BLaER1 treated with 17β-estradiol and CSF1 and Interleukin-3, amounts not matched to agents 10 nM and 100 nM (cell line): ENCODE measurements around the gene PIGM.

Experiments used
- H3K27ac ChIP-seq, 11 experiments: shearing (Covaris generic); formaldehyde crosslinking; 2 replicates each; pipeline ENCODE4 v1.8.1; 2022
- H3K27me3 ChIP-seq, 11 experiments: shearing (Covaris generic); formaldehyde crosslinking; 2 replicates each; pipeline ENCODE4 v1.8.1; 2022
- H3K36me3 ChIP-seq, 11 experiments: shearing (Covaris generic); formaldehyde crosslinking; 2 replicates each; pipeline ENCODE4 v1.8.1; 2022
- H3K4me1 ChIP-seq, 10 experiments: shearing (Covaris generic); formaldehyde crosslinking; 2 replicates each; pipeline ENCODE4 v1.8.1; 2022
- H3K4me2 ChIP-seq, 11 experiments: shearing (Covaris generic); formaldehyde crosslinking; 2 replicates each; pipeline ENCODE4 v1.8.1; 2022
- H3K4me3 ChIP-seq, 10 experiments: shearing (Covaris generic); formaldehyde crosslinking; 2 replicates each; pipeline ENCODE4 v1.8.1; 2022
- H3K9ac ChIP-seq, 11 experiments: shearing (Covaris generic); formaldehyde crosslinking; 2 replicates each; pipeline ENCODE4 v1.8.1; 2022
- H3K9me3 ChIP-seq, 11 experiments: shearing (Covaris generic); formaldehyde crosslinking; replicated peaks in 1 of 11; 2 replicates each; pipeline ENCODE4 v1.8.1; 2022
- H4K20me1 ChIP-seq, 11 experiments: shearing (Covaris generic); formaldehyde crosslinking; 2 replicates each; pipeline ENCODE4 v1.8.1; 2022
- Cebpa-rat ChIP-seq, 11 experiments: shearing (Covaris generic); IDR thresholded peaks; 2 replicates each; pipeline ENCODE4 v1.8.1; 2022

The PIGM gene

DNA sequence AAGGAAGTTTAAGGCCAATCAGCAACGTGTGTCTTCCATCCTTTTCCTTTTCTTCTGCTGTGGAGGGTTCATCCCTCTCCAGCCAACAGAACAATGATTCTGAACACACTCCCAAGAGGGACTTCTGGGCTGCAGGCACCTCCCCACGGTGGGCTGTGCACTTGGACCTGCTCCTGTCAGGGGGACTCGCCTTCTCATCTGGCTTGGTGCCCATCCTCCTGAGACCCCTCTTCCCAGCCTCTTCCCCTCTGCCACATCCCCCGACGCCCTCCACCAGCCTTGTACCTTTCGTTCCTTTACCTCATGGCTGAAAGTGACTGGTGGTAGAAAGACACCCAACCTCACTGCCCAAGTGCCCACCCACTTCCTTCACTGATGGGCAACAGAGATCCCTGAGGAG lies 51.7 kb downstream of the PIGM start:
- H3K4me1 ChIP-seq: no peaks in the 10 kb centered on the region
- H3K27me3 ChIP-seq: no peaks in the 10 kb centered on the region
- H3K36me3 ChIP-seq: no peaks in the 10 kb centered on the region
- no peak overlapping the region for H3K4me2 ChIP-seq
- TF ChIP-seq Cebpa-rat (IDR thresholded peaks at IDR 0.05): no peak
- H3K9ac ChIP-seq: no peak overlapping the region
- H4K20me1 ChIP-seq: no peaks in the 10 kb centered on the region
- no peaks in the 10 kb centered on the region for H3K9me3 ChIP-seq
- no peak overlapping the region for H3K27ac ChIP-seq
- no peak overlapping the region for H3K4me3 ChIP-seq

DNA sequence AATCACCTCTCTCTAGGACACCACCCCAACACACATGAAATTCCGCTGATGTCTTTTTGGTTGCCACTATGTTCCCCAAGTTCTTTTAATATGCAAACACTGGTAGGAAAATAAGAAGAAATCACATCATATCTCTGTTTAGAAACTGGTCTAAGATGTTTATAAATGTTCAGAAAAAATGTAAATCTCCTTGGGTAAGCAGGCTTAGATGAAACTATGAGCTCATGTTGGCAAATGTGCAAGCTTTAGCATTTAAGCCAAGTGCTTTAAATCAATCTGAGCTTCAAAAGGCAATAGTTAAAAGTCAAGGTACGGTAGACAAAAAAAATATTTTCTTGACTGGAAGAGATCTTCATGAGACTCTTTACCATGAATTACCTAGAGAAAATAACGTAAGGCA lies 52.5 kb downstream of the PIGM start:
- no peak for TF ChIP-seq Cebpa-rat (IDR thresholded peaks at IDR 0.05)
- Histone ChIP-seq H3K36me3 (no peaks in the 10 kb centered on the region), H3K9ac (no peak overlapping the region), H3K9me3 (no peaks in the 10 kb centered on the region), H3K4me1 (no peaks in the 10 kb centered on the region), H3K27ac (no peak overlapping the region), H4K20me1 (no peaks in the 10 kb centered on the region), H3K27me3 (no peaks in the 10 kb centered on the region), H3K4me2 (no peak overlapping the region), H3K4me3 (no peak overlapping the region)

- TF ChIP-seq Cebpa-rat (IDR thresholded peaks at IDR 0.05): no peak
- Histone ChIP-seq H3K27ac (no peak overlapping the region), H4K20me1 (no peaks in the 10 kb centered on the region), H3K4me2 (no peak overlapping the region), H3K9me3 (no peaks in the 10 kb centered on the region), H3K9ac (no peak overlapping the region), H3K4me1 (no peaks in the 10 kb centered on the region), H3K4me3 (no peak overlapping the region), H3K36me3 (no peaks in the 10 kb centered on the region), H3K27me3 (no peaks in the 10 kb centered on the region)
Measured at GRCh38 chr1:159978107-159978398, 53.7 kb downstream of the PIGM start.

- Histone ChIP-seq H3K36me3 (no peaks in the 10 kb centered on the region), H3K4me2 (no peak overlapping the region), H3K9me3 (no peaks in the 10 kb centered on the region), H3K4me3 (no peak overlapping the region), H3K27ac (no peak overlapping the region), H3K4me1 (no peaks in the 10 kb centered on the region), H4K20me1 (no peaks in the 10 kb centered on the region), H3K27me3 (no peaks in the 10 kb centered on the region), H3K9ac (no peak overlapping the region)
- TF ChIP-seq Cebpa-rat (IDR thresholded peaks at IDR 0.05): no peak
Measured at GRCh38 chr1:159977364-159978106, 54.3 kb downstream of the PIGM start.
